IPS-20b (cell line): ENCODE data around the gene LMNA.

Experiments used
- H3K27ac ChIP-seq: one replicate; pipeline ENCODE4 v1.5.1; 2013; ENCODE audit warnings: low read length
- H3K27me3 ChIP-seq: 2 replicates; pipeline ENCODE4 v1.6.1; 2013; ENCODE audit warnings: mild to moderate bottlenecking, low read length, inconsistent platforms; ENCODE audit not compliant: insufficient read depth
- H3K36me3 ChIP-seq: 2 replicates; pipeline ENCODE4 v1.6.1; 2013; ENCODE audit warnings: low read depth, mild to moderate bottlenecking, inconsistent platforms, low read length, moderate library complexity; ENCODE audit not compliant: insufficient read depth
- H3K4me1 ChIP-seq: 2 replicates; pipeline ENCODE4 v1.6.1; 2013; ENCODE audit warnings: mild to moderate bottlenecking, control low read depth, inconsistent platforms, low read length, moderate library complexity; ENCODE audit not compliant: insufficient read depth
- H3K4me3 ChIP-seq: 2 replicates; pipeline ENCODE4 v1.5.1; 2013; ENCODE audit warnings: mild to moderate bottlenecking, low read length, inconsistent platforms
- H3K9ac ChIP-seq: 2 replicates; pipeline ENCODE4 v1.6.1; 2013; ENCODE audit warnings: low read depth, mild to moderate bottlenecking, inconsistent platforms, low read length, moderate library complexity
- H3K9me3 ChIP-seq: 2 replicates; pipeline ENCODE4 v1.6.1; 2013; ENCODE audit warnings: mild to moderate bottlenecking, low read depth, low read length, inconsistent platforms; ENCODE audit not compliant: insufficient read depth

The LMNA gene

DNA sequence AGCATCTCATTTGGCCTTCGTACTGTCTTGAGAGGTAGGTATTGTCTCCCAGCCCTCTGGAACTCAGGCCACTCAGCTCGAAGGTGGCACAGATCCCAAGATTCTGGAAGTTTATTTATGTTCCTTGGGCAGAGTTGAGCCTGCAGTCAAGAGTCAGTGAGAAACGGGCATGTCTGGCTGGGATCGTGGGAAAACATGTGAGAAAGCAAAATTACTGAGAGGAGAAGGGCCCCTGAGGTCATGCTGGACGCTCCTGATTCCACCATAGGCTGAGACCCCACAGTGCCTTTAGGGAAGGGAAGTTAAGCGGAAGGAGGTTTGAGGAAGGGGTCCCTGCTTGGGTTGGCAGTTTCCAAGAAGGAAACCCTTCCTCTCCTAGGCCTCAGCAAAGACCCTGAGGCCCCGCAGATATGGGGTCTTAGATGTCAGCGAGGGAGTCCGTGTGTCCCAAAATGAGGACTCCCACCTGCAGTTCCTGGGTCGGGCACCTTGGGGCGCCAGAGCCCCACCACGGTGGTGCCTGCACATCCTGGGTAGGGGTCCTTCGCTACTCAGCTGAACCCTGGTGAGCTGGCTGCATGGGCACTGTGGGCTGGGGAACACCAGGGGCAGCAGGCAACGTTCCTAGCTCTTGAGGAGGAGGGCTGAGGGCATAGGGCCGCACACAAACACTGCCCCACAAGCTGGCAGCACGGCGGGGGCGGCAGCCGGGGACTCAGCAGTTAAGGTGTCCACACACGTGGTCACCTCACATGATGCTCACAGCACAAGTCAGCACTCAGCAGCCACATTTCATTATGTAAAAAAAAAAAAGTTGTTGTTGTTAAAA is 26.6 kb downstream of the LMNA start:
- peaks cover 22% of the 10 kb centered on the region for H3K36me3 ChIP-seq
- no peak overlapping the region for H3K4me3 ChIP-seq
- no peaks in the 10 kb centered on the region for H3K27me3 ChIP-seq
- H3K9ac ChIP-seq, result no peak overlapping the region
- H3K4me1 ChIP-seq, result no peaks in the 10 kb centered on the region
- no peaks in the 10 kb centered on the region for H3K9me3 ChIP-seq
- H3K27ac ChIP-seq, result no peak overlapping the region

- peaks cover 15% of the 10 kb centered on the region for H3K4me1 ChIP-seq
Measured at GRCh38 chr1:156143765-156144489, 29.4 kb downstream of the LMNA start.

GRCh38 chr1:156144742-156145141 is 30.2 kb downstream of the LMNA start:
- H3K4me1 ChIP-seq, result peaks cover 23% of the 10 kb centered on the region
- no peak overlapping the region for H3K4me3 ChIP-seq
- H3K9me3 ChIP-seq, result no peaks in the 10 kb centered on the region
- H3K9ac ChIP-seq, result no peak overlapping the region
- no peaks in the 10 kb centered on the region for H3K27me3 ChIP-seq
- H3K27ac ChIP-seq, result no peak overlapping the region
- H3K36me3 ChIP-seq, result no peaks in the 10 kb centered on the region

More at GRCh38 chr1:156143765-156144489, 29.4 kb downstream of the LMNA start:
- H3K9ac ChIP-seq, result no peak overlapping the region
- no peaks in the 10 kb centered on the region for H3K36me3 ChIP-seq
- no peaks in the 10 kb centered on the region for H3K27me3 ChIP-seq
- no peak overlapping the region for H3K4me3 ChIP-seq
- no peak overlapping the region for H3K27ac ChIP-seq
- no peaks in the 10 kb centered on the region for H3K9me3 ChIP-seq

DNA sequence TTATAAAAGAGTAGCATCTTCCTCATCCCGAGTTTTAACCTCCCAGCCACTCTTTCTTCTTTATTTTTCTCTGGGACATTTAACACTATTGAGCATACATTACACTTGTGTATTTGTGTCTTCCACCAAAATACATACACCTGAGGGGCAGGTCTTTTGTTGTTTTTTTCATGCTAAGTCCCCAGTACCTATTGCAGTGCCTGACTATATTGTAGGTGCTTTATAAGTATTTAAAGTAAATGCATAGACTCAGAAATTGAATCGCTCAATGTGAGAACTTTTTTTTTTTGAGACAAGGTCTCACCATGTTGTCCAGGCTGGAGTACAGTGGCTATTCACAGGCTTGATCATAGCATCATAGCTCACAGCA is 31.1 kb downstream of the LMNA start:
- Histone ChIP-seq H3K9ac (no peak overlapping the region), H3K4me1 (peaks cover 29% of the 10 kb centered on the region), H3K36me3 (no peaks in the 10 kb centered on the region), H3K27me3 (no peaks in the 10 kb centered on the region), H3K4me3 (no peak overlapping the region), H3K9me3 (no peaks in the 10 kb centered on the region), H3K27ac (no peak overlapping the region)

GRCh38 chr1:156146020-156146768 is 31.7 kb downstream of the LMNA start:
- H3K27ac ChIP-seq, result peak overlapping the region; percentile 73
- H3K9me3 ChIP-seq, result no peaks in the 10 kb centered on the region
- peak overlapping the region; percentile 28; the same call in 1 of the 2 replicates for H3K4me3 ChIP-seq
- H3K4me1 ChIP-seq, result peaks cover 34% of the 10 kb centered on the region
- no peaks in the 10 kb centered on the region for H3K36me3 ChIP-seq
- no peaks in the 10 kb centered on the region for H3K27me3 ChIP-seq
- peak overlapping the region; percentile 39; the same call in 1 of the 2 replicates for H3K9ac ChIP-seq

DNA sequence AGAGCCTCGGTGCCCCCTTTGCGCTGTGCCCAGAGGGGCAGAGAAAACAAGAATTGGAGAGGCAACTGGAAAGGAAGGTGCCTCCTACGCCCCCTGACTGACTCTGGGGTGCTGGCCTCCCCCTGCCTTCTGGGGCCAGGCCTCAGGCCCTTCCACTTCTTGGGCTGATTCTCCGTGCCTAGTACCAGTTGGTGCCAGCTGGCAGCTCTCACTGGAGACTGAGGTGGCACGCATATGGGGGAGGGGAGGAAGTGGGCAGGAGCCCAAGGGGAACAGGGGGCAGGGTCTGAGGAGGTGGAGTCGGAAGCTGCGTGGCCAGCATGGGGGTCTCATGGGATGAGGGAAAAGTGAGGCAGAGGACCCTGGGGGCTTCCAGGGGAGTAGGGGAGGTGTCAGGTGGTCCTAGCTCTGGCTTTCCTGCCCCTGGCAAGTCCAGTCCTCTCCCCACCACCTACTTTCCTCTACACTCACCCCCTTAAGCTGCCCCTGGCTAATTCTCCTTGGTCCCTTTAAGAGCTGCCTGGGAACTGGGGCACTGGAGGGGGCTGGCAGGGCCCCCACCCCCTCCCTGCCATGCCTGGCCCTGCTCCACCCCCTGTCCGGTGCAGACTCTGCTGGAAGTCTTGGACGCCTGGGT is 32.4 kb downstream of the LMNA start:
- Histone ChIP-seq H3K9ac (peak overlapping the region; percentile 39; the same call in 1 of the 2 replicates), H3K27ac (peak overlapping the region; percentile 73), H3K36me3 (no peaks in the 10 kb centered on the region), H3K27me3 (no peaks in the 10 kb centered on the region), H3K9me3 (no peaks in the 10 kb centered on the region), H3K4me1 (peaks cover 35% of the 10 kb centered on the region), H3K4me3 (no peak overlapping the region)

DNA sequence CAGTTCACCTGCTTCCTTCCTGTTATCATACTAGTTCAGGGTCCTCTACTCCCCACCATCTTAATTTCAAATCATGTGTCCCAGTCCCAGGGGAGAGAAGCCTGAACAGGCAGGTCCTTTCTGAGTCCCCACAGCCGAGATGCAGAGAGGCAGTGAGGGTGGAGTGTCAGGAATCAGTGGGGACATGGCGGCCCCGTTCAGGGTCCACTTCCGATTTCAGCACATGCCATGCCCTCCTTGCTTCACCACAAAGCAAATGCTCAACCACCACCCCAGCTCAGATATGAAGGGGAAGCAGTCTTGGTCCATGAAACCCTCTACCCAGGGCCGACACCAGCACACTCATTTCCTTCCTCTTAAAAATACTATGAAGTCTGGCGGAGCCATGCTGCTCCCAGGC is 33.7 kb downstream of the LMNA start:
- Histone ChIP-seq H3K9me3 (no peaks in the 10 kb centered on the region), H3K4me3 (no peak overlapping the region), H3K4me1 (peaks cover 42% of the 10 kb centered on the region), H3K36me3 (no peaks in the 10 kb centered on the region), H3K27me3 (no peaks in the 10 kb centered on the region), H3K9ac (peak overlapping the region; percentile 24; the same call in 1 of the 2 replicates), H3K27ac (no peak overlapping the region)

DNA sequence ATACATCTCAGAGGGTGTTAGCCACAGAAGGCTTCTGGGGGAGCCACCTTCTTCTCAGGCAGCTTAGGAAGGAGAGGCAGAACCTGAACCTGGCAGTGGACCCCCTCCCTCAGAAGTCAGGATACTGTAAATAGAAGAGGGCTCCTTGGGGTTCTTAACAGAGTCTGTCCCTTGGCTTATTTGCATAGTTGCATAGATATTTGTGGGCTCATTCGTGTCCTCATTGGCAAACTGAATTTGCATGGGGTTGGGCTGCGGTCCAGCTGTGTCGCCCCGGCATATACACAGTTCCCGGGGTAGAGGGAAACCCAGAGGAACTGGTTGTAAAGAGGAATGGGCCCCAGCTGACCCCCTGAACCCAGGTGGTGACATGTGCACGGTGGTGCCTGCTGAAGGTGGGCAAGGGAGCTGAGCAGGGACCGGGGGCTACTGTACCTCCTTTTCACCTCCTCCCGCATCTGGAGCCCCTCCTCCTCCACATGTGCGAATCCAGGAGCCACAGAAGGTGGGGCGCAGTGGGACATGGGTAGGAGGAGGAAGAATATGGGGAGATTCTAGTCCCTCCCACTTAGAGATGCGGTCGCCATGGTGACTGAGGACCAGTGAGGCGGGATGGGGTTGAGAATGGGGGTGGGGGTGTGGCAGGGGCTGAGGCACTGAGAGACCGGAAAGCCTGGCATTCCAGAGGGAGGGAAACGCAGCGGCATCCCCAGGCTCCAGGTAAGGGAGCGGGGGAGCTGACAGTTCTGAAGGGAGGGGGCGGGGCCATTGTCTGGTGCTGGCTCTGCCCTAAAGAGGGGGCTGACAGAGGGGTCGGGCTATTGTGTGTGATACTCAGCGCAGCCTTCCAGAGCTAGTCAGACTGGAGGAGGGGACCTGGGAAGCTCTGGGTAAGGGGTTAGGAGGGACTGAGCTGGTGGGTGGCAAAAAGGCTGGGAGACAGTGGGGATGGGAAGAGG is 35.1 kb downstream of the LMNA start:
- peak overlapping the region; percentile 58; the same call in 1 of the 2 replicates for H3K4me3 ChIP-seq
- no peaks in the 10 kb centered on the region for H3K9me3 ChIP-seq
- peak overlapping the region; percentile 10 for H3K27ac ChIP-seq
- peak overlapping the region; percentile 49; the same call in 1 of the 2 replicates for H3K9ac ChIP-seq
- H3K27me3 ChIP-seq, result no peaks in the 10 kb centered on the region
- H3K36me3 ChIP-seq, result no peaks in the 10 kb centered on the region
- peaks cover 42% of the 10 kb centered on the region for H3K4me1 ChIP-seq

DNA sequence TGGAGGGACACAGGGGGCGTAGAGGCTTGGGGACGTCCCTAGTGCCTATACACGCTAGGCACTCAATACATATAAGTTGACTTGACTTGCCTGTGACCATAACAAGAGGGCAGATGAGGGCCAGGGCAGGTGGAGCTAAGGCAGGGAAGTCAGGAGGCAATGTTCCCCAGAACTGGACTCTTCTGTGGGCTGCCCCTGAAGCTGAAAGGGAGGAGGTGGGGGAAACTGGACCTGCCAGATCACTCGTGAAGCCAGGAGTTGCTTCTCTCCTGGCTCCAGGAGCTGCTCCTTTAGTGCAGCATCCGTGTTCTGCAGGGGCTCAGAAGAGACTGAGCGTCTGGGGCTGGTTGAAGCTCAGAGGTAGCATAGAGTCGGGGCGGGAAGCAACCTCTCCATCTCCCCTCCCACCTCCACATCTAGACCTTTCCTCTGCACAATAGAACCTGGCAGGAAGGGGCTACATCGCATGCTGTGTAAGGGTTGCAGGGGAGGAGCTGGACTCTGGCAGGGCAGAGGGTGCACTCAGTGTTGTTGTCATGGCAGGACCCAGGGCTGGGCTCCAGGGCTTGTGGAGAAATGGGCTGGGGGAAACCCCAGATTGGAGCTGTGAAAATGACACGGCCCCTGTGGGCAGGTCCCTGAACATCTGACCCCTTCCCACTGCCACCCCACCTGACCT is 36.0 kb downstream of the LMNA start:
- no peaks in the 10 kb centered on the region for H3K9me3 ChIP-seq

GRCh38 chr1:156151093-156151688 is 36.7 kb downstream of the LMNA start:
- peaks cover 42% of the 10 kb centered on the region for H3K4me1 ChIP-seq
- H3K27me3 ChIP-seq, result no peaks in the 10 kb centered on the region
- H3K27ac ChIP-seq, result no peak overlapping the region
- H3K9ac ChIP-seq, result peak overlapping the region; percentile 4; the same call in 1 of the 2 replicates
- H3K9me3 ChIP-seq, result no peaks in the 10 kb centered on the region
- H3K4me3 ChIP-seq, result peak overlapping the region; percentile 58; the same call in 1 of the 2 replicates
- H3K36me3 ChIP-seq, result no peaks in the 10 kb centered on the region

More for the DNA sequence above, 36.0 kb downstream of the LMNA start:
- Histone ChIP-seq H3K27me3 (no peaks in the 10 kb centered on the region), H3K27ac (no peak overlapping the region), H3K36me3 (no peaks in the 10 kb centered on the region), H3K4me1 (peaks cover 42% of the 10 kb centered on the region), H3K4me3 (peak overlapping the region; percentile 58; the same call in 1 of the 2 replicates), H3K9ac (peak overlapping the region; percentile 4; the same call in 1 of the 2 replicates)
